Measurements from ENCODE around the gene SELE. TPM values are rescaled to one million over a fixed set of nuclear protein-coding genes. Genes with fewer than 3 reads are reported as not detected.
"Not testable (repeated sequence)": the region's sequence is repeated elsewhere in the genome, so short reads cannot be mapped to it uniquely, and the experiment has no call there.

The SELE gene
- polyA plus RNA-seq, 2 of the 4 experiments (the other 2 are of a cell fraction) = not detected

DNA sequence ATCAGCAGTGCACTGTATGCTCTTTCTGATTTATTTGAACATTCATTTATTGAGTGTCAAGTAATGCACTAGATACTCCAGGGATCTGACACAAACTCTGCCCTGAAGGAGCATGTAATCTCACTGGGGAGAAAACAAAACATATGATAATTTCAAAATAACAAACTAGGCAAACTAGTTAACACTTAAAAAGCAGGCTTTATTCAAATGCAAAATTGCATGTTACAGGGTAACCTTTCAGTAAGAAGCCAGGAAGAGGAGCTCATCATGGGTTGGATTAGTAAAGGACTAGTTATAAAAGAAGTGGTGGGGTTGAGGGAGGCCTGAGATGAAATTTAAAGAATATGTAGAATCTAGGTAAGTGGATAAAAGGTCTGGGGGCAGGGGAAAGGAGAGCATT, 43.4 kb downstream of the SELE start:
- ChIA-PET POLR2A (no interaction called here), CTCF (interaction anchor here (1.2 to 2.1 kb wide), 3 partner anchors 22 to 93 kb away, joined by 3 to 7 read pairs (median 6); no protein-coding TSS in a partner anchor)
- FAIRE-seq = no peak
- Histone ChIP-seq H3K4me3 (no peak overlapping the region), H3K4me2 (no peak overlapping the region), H3K27ac (no peak overlapping the region), H3K9me3 (no peaks in the 10 kb centered on the region), H3K4me1 (no peaks in the 10 kb centered on the region)
- TF ChIP-seq, protein P1, sequence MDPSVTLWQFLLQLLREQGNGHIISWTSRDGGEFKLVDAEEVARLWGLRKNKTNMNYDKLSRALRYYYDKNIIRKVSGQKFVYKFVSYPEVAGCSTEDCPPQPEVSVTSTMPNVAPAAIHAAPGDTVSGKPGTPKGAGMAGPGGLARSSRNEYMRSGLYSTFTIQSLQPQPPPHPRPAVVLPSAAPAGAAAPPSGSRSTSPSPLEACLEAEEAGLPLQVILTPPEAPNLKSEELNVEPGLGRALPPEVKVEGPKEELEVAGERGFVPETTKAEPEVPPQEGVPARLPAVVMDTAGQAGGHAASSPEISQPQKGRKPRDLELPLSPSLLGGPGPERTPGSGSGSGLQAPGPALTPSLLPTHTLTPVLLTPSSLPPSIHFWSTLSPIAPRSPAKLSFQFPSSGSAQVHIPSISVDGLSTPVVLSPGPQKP (IDR thresholded peaks at IDR 0.05; ENCODE audit: low read depth, low read length) = no peak
- TF ChIP-seq MYC (IDR thresholded peaks at IDR 0.05; ENCODE audit: borderline replicate concordance, low read length) (no peak), HOXB13 (CRISPR knock-in tag; IDR thresholded peaks at IDR 0.05; ENCODE audit: low read depth) (no peak), CBX2 (IDR thresholded peaks at IDR 0.05; ENCODE audit: borderline replicate concordance, low read depth) (no peak), JUNB (IDR thresholded peaks at IDR 0.05) (no peak)
- TF ChIP-seq, protein P2, sequence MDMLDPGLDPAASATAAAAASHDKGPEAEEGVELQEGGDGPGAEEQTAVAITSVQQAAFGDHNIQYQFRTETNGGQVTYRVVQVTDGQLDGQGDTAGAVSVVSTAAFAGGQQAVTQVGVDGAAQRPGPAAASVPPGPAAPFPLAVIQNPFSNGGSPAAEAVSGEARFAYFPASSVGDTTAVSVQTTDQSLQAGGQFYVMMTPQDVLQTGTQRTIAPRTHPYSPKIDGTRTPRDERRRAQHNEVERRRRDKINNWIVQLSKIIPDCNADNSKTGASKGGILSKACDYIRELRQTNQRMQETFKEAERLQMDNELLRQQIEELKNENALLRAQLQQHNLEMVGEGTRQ (IDR thresholded peaks at IDR 0.05) = no peak
- no peak for ATAC-seq
- DNase-seq (ENCODE audit: low read depth in 1 of 2, low spot score in 1 of 2) = no peak

DNA sequence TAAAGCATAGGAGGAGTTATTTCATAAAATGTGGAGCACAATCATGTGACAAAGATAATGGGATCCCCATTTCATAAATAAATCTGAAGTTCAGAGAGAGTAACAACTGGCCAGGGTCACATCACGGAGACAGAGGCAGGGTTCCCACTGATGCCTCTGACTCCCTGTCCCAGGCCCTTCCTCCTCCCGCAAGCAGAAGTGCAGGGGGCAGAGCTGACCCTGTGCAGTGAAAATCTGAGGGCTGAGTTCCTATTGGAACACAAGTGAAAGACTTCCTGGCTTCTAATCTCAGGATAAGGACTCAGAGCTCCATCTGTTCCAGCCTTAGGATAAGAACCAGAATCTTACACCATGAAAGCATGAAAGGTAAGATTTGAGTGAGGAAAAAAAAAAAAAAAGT, 44.5 kb downstream of the SELE start:
- Histone ChIP-seq H3K27ac (no peak overlapping the region), H3K4me1 (no peaks in the 10 kb centered on the region), H3K4me3 (no peak overlapping the region), H3K4me2 (no peak overlapping the region), H3K9me3 (no peaks in the 10 kb centered on the region)
- DNase-seq (ENCODE audit: low read depth in 1 of 2, low spot score in 1 of 2) (no peak), FAIRE-seq (no peak), ATAC-seq (no peak)
- no peak for TF ChIP-seq RCOR1 (IDR thresholded peaks at IDR 0.05; ENCODE audit: low read depth, low read length)
- TF ChIP-seq NR3C1 (IDR thresholded peaks at IDR 0.05) = no peak
- TF ChIP-seq, protein P3, sequence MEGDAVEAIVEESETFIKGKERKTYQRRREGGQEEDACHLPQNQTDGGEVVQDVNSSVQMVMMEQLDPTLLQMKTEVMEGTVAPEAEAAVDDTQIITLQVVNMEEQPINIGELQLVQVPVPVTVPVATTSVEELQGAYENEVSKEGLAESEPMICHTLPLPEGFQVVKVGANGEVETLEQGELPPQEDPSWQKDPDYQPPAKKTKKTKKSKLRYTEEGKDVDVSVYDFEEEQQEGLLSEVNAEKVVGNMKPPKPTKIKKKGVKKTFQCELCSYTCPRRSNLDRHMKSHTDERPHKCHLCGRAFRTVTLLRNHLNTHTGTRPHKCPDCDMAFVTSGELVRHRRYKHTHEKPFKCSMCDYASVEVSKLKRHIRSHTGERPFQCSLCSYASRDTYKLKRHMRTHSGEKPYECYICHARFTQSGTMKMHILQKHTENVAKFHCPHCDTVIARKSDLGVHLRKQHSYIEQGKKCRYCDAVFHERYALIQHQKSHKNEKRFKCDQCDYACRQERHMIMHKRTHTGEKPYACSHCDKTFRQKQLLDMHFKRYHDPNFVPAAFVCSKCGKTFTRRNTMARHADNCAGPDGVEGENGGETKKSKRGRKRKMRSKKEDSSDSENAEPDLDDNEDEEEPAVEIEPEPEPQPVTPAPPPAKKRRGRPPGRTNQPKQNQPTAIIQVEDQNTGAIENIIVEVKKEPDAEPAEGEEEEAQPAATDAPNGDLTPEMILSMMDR (IDR thresholded peaks at IDR 0.05) = no peak
- no peak for TF ChIP-seq HEYL (CRISPR knock-in tag; IDR thresholded peaks at IDR 0.05)
- TF ChIP-seq MAZ (IDR thresholded peaks at IDR 0.05; ENCODE audit: borderline replicate concordance, low read depth, low read length) = no peak
- TF ChIP-seq JUNB (IDR thresholded peaks at IDR 0.05) = no peak
- TF ChIP-seq RFX5 (IDR thresholded peaks at IDR 0.05) = no peak
- no peak for TF ChIP-seq CBX2 (IDR thresholded peaks at IDR 0.05; ENCODE audit: borderline replicate concordance, low read depth)
- no peak for TF ChIP-seq BHLHE40 (IDR thresholded peaks at IDR 0.05; ENCODE audit: low read depth, low read length)
- no peak for TF ChIP-seq MAFK (IDR thresholded peaks at IDR 0.05; ENCODE audit: partially characterized antibody)
- TF ChIP-seq, protein P4, sequence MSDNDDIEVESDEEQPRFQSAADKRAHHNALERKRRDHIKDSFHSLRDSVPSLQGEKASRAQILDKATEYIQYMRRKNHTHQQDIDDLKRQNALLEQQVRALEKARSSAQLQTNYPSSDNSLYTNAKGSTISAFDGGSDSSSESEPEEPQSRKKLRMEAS (IDR thresholded peaks at IDR 0.05) = no peak
- TF ChIP-seq KDM5A (IDR thresholded peaks at IDR 0.05) = no peak
- TF ChIP-seq KDM1A (IDR thresholded peaks at IDR 0.05; ENCODE audit: low read depth) = no peak
- TF ChIP-seq CHD4 (IDR thresholded peaks at IDR 0.05; ENCODE audit: borderline replicate concordance) = no peak
- TF ChIP-seq JUN (IDR thresholded peaks at IDR 0.05) = no peak
- TF ChIP-seq, protein P5, sequence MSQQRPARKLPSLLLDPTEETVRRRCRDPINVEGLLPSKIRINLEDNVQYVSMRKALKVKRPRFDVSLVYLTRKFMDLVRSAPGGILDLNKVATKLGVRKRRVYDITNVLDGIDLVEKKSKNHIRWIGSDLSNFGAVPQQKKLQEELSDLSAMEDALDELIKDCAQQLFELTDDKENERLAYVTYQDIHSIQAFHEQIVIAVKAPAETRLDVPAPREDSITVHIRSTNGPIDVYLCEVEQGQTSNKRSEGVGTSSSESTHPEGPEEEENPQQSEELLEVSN (IDR thresholded peaks at IDR 0.05; ENCODE audit: borderline replicate concordance, low read depth) = no peak
- WGBS (ENCODE audit: missing lambda C conversion rate) = 67% methylated on average over 2 of the region's 2 CpGs
- ChIA-PET CTCF (interaction anchor here (1.8 kb wide), 1 partner anchor 23 kb away, joined by 6 read pairs; no protein-coding TSS in a partner anchor), POLR2A (no interaction called here)

DNA sequence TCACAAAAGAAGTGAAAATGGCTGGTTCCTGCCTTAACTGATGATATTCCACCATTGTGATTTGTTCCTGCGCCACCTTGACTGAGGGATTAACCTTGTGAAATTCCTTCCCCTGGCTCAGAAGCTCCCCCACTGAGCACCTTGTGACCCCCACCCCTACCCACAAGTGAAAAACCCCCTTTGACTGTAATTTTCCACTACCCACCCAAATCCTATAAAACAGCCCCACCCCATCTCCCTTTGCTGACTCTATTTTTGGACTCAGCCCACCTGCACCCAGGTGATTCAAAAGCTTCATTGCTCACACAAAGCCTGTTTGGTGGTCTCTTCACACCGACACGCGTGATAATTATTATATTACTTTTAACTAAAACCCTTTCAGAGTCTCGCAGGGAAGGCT, 45.5 kb downstream of the SELE start:
- H3K4me3 ChIP-seq; H3K4me2 ChIP-seq; POLR2A ChIA-PET; H3K9me3 ChIP-seq; H3K4me1 ChIP-seq; DNase-seq (ENCODE audit: low read depth in 1 of 2, low spot score in 1 of 2); H3K27ac ChIP-seq; CTCF ChIA-PET; FAIRE-seq; ATAC-seq: not testable (repeated sequence)
- 88% methylated on average over 5 of the region's 5 CpGs for whole genome bisulfite sequencing (ENCODE audit: missing lambda C conversion rate)

Measured in A549 (cell line).